Right ventricle myocardium inferior (tissue), 1 donor: ENCODE measurements around the gene KIF17. TPM values are rescaled to one million over a fixed set of nuclear protein-coding genes. Genes with fewer than 3 reads are reported as not detected.
A peak's percentile ranks its signal among the peaks of the same experiment; 100 is the strongest.
"Not testable (repeated sequence)": the region's sequence is repeated elsewhere in the genome, so short reads cannot be mapped to it uniquely, and the experiment has no call there.

ENCODE experiments used
- ATAC-seq: fragments of 200-7000 bp; cut with Tn5 transposase; one replicate; pipeline ENCODE4 v1.9.1; 2020; ENCODE audit warnings: mild to moderate bottlenecking, moderate library complexity
- DNase-seq: peaks from one replicate; pipeline ENCODE4 v3.0.0; 2021; ENCODE audit errors: missing footprints
- intact Hi-C: fragments of 100-400 bp; cut with DNase I; formaldehyde crosslinking; loops from one replicate; pipeline ENCODE4 v1.11.0; 2022
- total RNA-seq: library from RNA; stranded (reverse); fragmentation: NEBNext Ultra II Directional; extraction: Animal tissue kit (Norgen Biotek cat#: 25700); gene quantifications from one replicate; pipeline ENCODE4 v1.2.1, GENCODE V29; 2021
- donor health status: DM: no; HTN: yes; CAD: no; lungs with severe emphysema.

KIF17 gene
- total RNA-seq, 1 donor from 2014 or later: 6.0 TPM

- DNase-seq (peak; percentile 15), ATAC-seq (no peak)
- intact Hi-C loops: no loop called here
Measured at GRCh38 chr1:20678599-20678998, 39.2 kb downstream of the KIF17 start.

DNA sequence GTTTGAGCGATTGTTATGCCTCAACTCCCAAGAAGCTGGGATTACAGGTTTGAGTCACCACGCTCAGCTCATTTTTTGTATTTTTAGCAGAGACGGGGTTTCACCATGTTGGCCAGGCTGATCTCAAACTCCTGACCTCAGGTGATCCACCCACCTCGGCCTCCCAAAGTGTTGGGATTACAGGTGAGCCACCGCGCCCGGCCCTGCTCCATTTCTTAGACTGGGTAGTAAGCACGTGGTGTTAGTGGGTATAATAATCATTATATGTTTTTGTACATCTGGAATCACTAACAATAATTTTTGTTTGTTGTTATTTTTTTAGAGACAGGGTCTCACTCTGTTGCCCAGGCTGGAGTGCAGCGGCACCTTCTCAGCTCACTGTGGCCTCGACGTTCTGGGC, 44.2 kb downstream of the KIF17 start:
- peak; percentile 55 for DNase-seq
- intact Hi-C loops, ATAC-seq: not testable (repeated sequence)

GRCh38 chr1:20672265-20672632, 45.6 kb downstream of the KIF17 start:
- DNase-seq (no peak), ATAC-seq (no peak)
- intact Hi-C loops: no loop called here

- ATAC-seq: no peak
- intact Hi-C loops: no loop called here
- DNase-seq: no peak
Measured at GRCh38 chr1:20670936-20671335, 46.9 kb downstream of the KIF17 start.

DNA sequence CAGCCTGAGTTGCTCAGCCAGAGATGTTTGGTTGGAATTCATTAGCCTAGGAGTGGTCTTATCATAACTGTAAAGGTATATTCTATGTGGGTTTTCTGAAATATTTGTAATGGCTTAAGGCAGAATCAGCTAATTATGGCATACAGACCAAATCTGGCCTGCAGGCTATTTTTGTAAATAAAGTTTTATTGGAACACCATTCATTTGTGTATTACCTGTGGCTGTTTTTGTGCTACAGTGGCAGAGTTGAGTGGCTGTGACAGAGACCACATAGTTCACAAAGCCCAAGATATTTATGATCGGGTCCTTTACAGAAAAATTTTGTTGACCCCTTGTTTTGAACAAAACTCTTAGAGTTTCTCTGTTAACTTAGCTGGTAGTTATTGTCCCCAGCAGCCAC, 49.2 kb downstream of the KIF17 start:
- intact Hi-C loops: no loop called here
- ATAC-seq (no peak), DNase-seq (no peak)

- intact Hi-C loops: loop anchor here (2.0 kb wide), 1 partner anchor 18 kb away; no protein-coding TSS in a partner anchor
- no peak for DNase-seq
- ATAC-seq: no peak
Measured at GRCh38 chr1:20666804-20667203, 51.0 kb downstream of the KIF17 start.

DNA sequence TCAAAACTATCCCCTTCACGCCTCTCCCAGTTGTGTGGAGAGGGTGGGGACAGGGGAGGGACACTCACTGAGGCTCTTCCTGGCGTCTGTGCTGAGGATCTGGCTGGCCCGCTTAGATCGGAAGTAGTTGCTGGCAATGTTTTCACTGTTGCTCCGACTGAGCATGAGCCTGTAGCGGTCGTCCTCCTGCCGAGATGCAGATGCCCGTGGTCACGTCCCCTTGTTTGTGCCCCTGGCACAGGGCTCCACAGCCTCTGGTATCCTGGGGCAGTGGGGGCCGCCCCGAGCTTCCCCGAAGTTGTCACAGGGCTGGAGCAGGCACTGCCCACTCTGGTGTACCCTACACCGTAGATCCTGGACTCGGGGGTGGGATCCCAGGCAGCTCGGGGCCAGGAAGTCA, 51.7 kb downstream of the KIF17 start:
- no peak for ATAC-seq
- DNase-seq: no peak
- intact Hi-C loops: loop anchor here (2.0 kb wide), 1 partner anchor 19 kb away; no protein-coding TSS in a partner anchor

- DNase-seq (no peak), ATAC-seq (no peak)
- intact Hi-C loops: loop anchor here (2.0 kb wide), 1 partner anchor 19 kb away; no protein-coding TSS in a partner anchor
Measured at GRCh38 chr1:20665726-20666125, 52.1 kb downstream of the KIF17 start.

DNA sequence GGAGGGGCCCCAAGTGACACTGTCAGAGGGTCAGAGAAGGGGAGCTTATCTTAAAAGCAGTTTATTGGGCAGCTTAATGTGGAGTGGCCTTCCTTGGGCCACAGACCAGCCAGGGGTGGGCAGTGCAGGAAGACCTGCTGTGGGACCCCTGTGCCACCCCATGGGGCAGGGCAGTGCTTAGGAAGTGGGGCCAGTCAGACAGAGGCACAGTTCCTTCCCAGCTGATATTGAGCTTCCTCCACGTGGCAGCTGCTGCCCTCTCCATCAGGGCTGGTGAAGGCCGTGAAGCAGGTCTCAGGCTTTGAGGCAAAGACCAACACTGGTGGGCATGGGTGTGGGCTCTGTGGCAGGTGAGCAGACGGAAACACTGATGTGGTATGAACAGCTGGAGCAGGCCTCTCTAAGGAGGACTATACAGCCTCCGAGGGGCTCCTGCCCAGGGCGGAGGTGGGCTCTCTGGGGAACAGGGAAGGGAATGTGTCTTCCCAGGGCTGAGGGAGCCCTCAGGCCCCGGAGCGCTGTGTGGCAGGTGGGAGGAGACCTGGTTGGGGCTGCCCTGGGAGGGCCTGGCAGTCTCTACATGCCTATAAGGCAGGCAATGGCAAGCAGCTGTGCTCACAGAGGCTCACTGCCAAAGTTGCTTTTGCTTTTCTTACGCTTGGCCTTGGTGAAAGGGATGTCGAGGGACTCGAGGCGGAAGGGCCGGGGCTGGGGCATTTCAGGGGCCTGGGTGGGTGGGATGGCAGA, 53.7 kb downstream of the KIF17 start:
- intact Hi-C loops: no loop called here
- ATAC-seq (no peak), DNase-seq (no peak)

- ATAC-seq (no peak), DNase-seq (no peak)
- intact Hi-C loops: no loop called here
Measured at GRCh38 chr1:20663365-20663764, 54.4 kb downstream of the KIF17 start.

GRCh38 chr1:20662110-20662475, 55.7 kb downstream of the KIF17 start:
- intact Hi-C loops: no loop called here
- DNase-seq (no peak), ATAC-seq (no peak)

- intact Hi-C loops: no loop called here
- DNase-seq (peak; percentile 98), ATAC-seq (peak; percentile 98)
Measured at GRCh38 chr1:20661207-20662109, 56.3 kb downstream of the KIF17 start, which contains the start of gene DDOST. Gene DDOST, minus strand, starts transcription at chr1:20661369. Its CDS starts 19 bp downstream, at chr1:20661350.

- ATAC-seq (no peak), DNase-seq (no peak)
- intact Hi-C loops: no loop called here
Measured at GRCh38 chr1:20660847-20661206, 57.0 kb downstream of the KIF17 start.

GRCh38 chr1:20660363-20660762, 57.4 kb downstream of the KIF17 start:
- no peak for DNase-seq
- ATAC-seq: no peak
- intact Hi-C loops: no loop called here

- DNase-seq: no peak
- ATAC-seq: no peak
Measured at GRCh38 chr1:20658166-20658915, 59.5 kb downstream of the KIF17 start.

GRCh38 chr1:20657024-20657423, 60.8 kb downstream of the KIF17 start:
- no peak for DNase-seq
- ATAC-seq: no peak
- intact Hi-C loops: no loop called here

More at GRCh38 chr1:20658166-20658915, 59.5 kb downstream of the KIF17 start:
- intact Hi-C loops: no loop called here

- no peak for DNase-seq
- peak; percentile 9 for ATAC-seq
- intact Hi-C loops: no loop called here
Measured at GRCh38 chr1:20654104-20654690, 63.6 kb downstream of the KIF17 start.

DNA sequence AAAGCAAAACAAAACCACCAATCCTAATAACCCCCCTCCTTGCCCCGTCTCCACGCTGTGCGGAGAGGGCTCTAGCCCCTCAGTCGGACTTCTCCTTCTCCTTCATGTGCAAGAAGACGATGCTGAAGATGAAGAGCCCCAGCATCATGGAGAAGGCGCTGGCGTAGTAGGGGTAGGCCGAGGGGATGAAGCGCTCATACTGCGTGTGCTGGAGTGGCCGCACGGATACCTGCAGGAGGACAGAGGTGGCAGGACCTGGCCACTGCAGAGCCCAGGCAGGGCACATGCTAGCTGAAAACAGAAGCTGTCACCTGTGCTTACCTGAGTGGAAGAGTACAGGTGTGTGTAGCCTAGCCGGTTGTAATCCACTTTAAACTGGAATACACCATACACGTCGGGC, 65.5 kb downstream of the KIF17 start:
- intact Hi-C loops: no loop called here
- peak; percentile 9 for ATAC-seq
- no peak for DNase-seq

GRCh38 chr1:20648946-20649345, 68.9 kb downstream of the KIF17 start:
- ATAC-seq: no peak
- intact Hi-C loops: no loop called here
- no peak for DNase-seq
